Ishikawa (cell line): ENCODE data around the gene BIN1.

Experiments used
- CEBPB ChIP-seq: IDR thresholded peaks from 2 replicates; pipeline ENCODE4 v1.6.1; 2012
- CREB1 ChIP-seq: IDR thresholded peaks from 2 replicates; pipeline ENCODE4 v1.6.1; 2012; ENCODE audit warnings: low read depth
- EGR1 ChIP-seq: IDR thresholded peaks from 2 replicates; pipeline ENCODE4 v1.6.1; 2012
- EP300 ChIP-seq: IDR thresholded peaks from 2 replicates; pipeline ENCODE4 v1.6.1; 2012; ENCODE audit warnings: borderline replicate concordance
- FOXM1 ChIP-seq: IDR thresholded peaks from 2 replicates; pipeline ENCODE4 v1.6.1; 2012; ENCODE audit warnings: low read depth, borderline replicate concordance
- MAX ChIP-seq: IDR thresholded peaks from 2 replicates; pipeline ENCODE4 v1.6.1; 2012
- NFIC ChIP-seq: IDR thresholded peaks from 2 replicates; pipeline ENCODE4 v1.6.1; 2012
- RAD21 ChIP-seq: IDR thresholded peaks from 2 replicates; pipeline ENCODE4 v1.6.1; 2012; ENCODE audit warnings: low read depth
- REST ChIP-seq: IDR thresholded peaks from 2 replicates; pipeline ENCODE4 v1.6.1; 2012; ENCODE audit warnings: low read depth, mild to moderate bottlenecking
- TAF1 ChIP-seq: IDR thresholded peaks from 2 replicates; pipeline ENCODE4 v1.6.1; 2012; ENCODE audit warnings: low read depth, mild to moderate bottlenecking
- TCF12 ChIP-seq: IDR thresholded peaks from 2 replicates; pipeline ENCODE4 v1.6.1; 2012; ENCODE audit warnings: low read depth
- TEAD4 ChIP-seq: IDR thresholded peaks from 2 replicates; pipeline ENCODE4 v1.6.1; 2012
- USF1 ChIP-seq: IDR thresholded peaks from 2 replicates; pipeline ENCODE4 v1.6.1; 2012
- YY1 ChIP-seq: IDR thresholded peaks from 2 replicates; pipeline ENCODE4 v1.6.1; 2012; ENCODE audit warnings: low read depth
- ZBTB7A ChIP-seq: IDR thresholded peaks from 2 replicates; pipeline ENCODE4 v1.6.1; 2012; ENCODE audit warnings: low read depth

The BIN1 gene

GRCh38 chr2:127039387-127040031, 67.4 kb downstream of the BIN1 start:
- TF ChIP-seq USF1 = no peak
- TF ChIP-seq MAX = no peak
- TF ChIP-seq TCF12 = no peak
- TF ChIP-seq CEBPB = no peak
- no peak for TF ChIP-seq FOXM1
- no peak for TF ChIP-seq REST
- TF ChIP-seq ZBTB7A = no peak
- no peak for TF ChIP-seq EGR1
- TF ChIP-seq YY1 = no peak
- TF ChIP-seq TEAD4 = no peak
- no peak for TF ChIP-seq CREB1
- TF ChIP-seq EP300 = no peak
- TF ChIP-seq TAF1 = no peak
- no peak for TF ChIP-seq RAD21
- TF ChIP-seq NFIC = no peak

GRCh38 chr2:127037476-127037875, 69.5 kb downstream of the BIN1 start:
- TF ChIP-seq TCF12 = no peak
- no peak for TF ChIP-seq REST

- TF ChIP-seq USF1 = no peak
- TF ChIP-seq CREB1 = no peak
- no peak for TF ChIP-seq ZBTB7A
- TF ChIP-seq REST = no peak
- TF ChIP-seq MAX = no peak
- no peak for TF ChIP-seq YY1
- no peak for TF ChIP-seq EGR1
- TF ChIP-seq FOXM1 = no peak
- no peak for TF ChIP-seq CEBPB
- no peak for TF ChIP-seq NFIC
- no peak for TF ChIP-seq TEAD4
- TF ChIP-seq TAF1 = no peak
- no peak for TF ChIP-seq EP300
- TF ChIP-seq RAD21 = no peak
Observed at GRCh38 chr2:127034883-127035611, 71.9 kb downstream of the BIN1 start.

GRCh38 chr2:127034051-127034450, 72.9 kb downstream of the BIN1 start:
- TF ChIP-seq EP300 (no peak), EGR1 (no peak), YY1 (no peak), CEBPB (no peak), FOXM1 (no peak), USF1 (no peak), RAD21 (no peak), TAF1 (no peak), MAX (no peak), TEAD4 (no peak), REST (no peak), CREB1 (no peak), ZBTB7A (no peak), TCF12 (no peak), NFIC (no peak)
